Colon (tissue), 2 donors: ENCODE data around the gene CREBRF.
A peak's percentile ranks its signal among the peaks of the same experiment; 100 is the strongest.
"Not testable (repeated sequence)": the region's sequence is repeated elsewhere in the genome, so short reads cannot be mapped to it uniquely, and the experiment has no call there.

Experiments used
- FAIRE-seq: peaks from 2 replicates; lab custom pipeline; 2012; peaks lifted over from hg19 to GRCh38; lab: Jason Lieb, UNC
- donor health status: control.
- donor health status: control.

Gene CREBRF

DNA sequence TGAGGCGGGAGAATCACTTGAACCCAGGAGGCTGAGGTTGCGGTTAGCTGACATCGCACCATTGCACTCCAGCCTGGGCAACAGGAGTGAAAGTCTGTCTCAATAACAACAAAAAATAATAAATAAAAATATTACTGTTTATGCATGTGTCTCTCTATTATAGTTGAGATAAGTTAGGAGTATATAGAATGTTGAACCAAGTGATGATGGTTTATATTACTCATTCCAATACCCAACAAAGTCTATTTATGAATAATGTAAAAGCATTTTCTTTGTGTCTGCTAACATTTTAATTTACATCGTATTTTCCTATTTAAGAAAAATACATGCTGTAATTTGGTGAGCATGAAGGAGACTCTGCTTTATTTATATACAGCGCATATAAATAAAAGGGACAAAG is 35.8 kb downstream of the CREBRF start:
- no peak for FAIRE-seq

- FAIRE-seq: no peak
Observed at GRCh38 chr5:173093606-173094005, 37.5 kb downstream of the CREBRF start.

DNA sequence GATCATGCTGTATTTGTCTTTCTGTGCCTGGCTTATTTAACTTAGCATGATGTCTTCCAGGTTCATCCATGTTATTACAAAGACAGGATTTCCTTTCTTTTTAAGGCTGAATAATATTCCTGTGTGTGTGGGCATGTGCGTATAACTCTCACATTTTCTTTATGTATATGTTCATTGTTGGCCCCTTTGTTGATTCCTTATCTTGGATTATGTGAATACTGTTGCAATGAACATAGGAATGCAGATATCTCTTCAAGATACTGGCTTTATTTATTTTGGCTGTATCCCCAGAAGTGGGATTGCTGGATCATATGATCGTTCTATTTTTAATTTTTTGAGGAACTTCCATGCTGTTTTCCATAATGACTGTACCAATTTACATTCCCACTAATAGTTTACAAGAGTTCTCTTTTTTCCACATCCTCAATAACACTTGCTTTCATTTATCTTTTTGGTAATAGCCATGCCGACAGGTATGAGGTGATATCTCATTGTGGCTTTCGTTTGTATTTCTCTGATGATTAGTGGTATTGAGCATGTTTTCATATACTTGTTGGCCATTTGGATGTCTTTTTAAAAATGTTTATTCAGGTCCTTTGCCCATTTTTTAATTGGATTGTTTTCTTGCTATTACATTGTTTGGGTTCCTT is 38.0 kb downstream of the CREBRF start:
- peak; percentile 28 for FAIRE-seq

DNA sequence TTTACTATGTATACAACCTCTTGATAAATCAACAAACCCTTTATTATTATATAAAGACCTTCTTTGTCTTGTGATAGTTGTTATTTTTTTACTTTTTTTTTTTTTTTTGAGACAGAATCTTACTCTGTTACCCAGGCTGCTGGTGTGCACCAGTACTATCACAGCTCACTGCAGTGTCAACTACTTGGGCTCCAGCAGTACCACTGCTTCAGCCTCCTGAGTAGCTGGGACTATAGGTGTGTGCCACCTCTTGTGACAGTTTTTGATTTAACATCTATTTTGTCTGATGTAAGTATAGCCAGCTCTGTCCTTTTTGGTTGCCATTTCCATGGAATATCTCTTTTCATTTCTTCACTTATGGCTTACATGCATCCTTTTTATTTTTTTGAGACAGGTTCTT is 42.6 kb downstream of the CREBRF start:
- no peak for FAIRE-seq

- peak; percentile 5 for FAIRE-seq
Observed at GRCh38 chr5:173099461-173099860, 43.3 kb downstream of the CREBRF start.

- FAIRE-seq: no peak
Observed at GRCh38 chr5:173101245-173101644, 45.1 kb downstream of the CREBRF start.

- no peak for FAIRE-seq
Observed at GRCh38 chr5:173103411-173103810, 47.3 kb downstream of the CREBRF start.

- no peak for FAIRE-seq
Observed at GRCh38 chr5:173108914-173109313, 52.8 kb downstream of the CREBRF start.

- no peak for FAIRE-seq
Observed at GRCh38 chr5:173114536-173114935, 58.4 kb downstream of the CREBRF start.

DNA sequence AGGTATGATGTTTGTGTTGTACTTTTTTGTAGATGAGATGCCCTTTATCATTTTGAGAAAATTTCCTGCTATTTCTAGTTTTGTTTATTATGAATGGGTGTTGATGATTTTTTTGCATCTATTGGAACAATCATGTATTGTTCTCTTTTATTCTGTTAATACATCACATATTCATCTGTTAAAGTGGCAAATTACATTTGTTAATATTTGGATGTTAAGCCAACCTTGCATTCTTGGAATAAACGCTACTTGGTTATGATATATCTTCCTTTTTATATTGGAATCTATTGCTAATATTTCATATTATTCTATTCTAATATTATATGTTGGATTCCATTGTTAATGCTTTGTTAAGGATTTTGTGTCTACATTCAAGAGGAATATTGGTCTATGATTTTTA is 63.6 kb downstream of the CREBRF start:
- no peak for FAIRE-seq

GRCh38 chr5:173123416-173123815 is 67.3 kb downstream of the CREBRF start:
- no peak for FAIRE-seq

DNA sequence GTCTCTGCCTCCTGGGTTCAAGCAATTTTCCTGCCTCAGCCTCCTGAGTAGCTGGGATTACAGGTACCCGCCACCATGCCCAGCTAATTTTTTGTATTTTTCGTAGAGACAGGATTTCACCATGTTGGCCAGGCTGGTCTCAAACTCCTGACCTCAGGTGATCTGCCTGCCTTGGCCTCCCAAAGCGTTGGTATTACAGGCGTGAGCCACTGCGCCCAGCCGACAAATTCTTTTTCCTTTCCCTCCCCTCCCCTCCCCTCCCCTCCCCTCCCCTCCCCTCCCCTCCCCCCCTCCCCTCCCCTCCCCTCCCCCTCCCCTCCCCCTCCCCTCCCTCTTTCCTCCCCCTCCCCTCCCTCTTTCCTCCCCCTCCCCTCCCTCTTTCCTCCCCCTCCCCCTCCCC is 76.0 kb downstream of the CREBRF start:
- not testable (repeated sequence) for FAIRE-seq

- no peak for FAIRE-seq
Observed at GRCh38 chr5:173138707-173139106, 82.6 kb downstream of the CREBRF start.

DNA sequence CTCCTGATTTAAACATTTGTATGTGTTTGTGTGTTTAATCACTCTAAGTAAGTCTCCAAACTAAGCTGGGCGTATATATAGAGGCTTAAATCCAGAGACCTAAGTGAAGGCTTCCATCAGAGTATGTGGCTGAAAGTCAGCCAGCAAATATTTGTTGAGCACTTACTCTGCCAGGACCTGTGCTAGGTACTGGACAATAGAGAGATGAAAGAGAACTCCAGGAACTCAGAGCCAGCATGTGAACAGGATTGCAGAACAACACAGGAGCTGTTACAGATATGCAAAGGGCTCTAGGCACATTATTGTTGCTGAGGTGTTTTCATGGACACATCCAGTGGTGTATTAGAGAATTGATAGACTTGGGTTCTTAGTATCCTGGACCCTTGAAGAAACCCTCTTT is 83.5 kb downstream of the CREBRF start:
- FAIRE-seq: no peak

GRCh38 chr5:173140769-173141168 is 84.6 kb downstream of the CREBRF start:
- FAIRE-seq: no peak

DNA sequence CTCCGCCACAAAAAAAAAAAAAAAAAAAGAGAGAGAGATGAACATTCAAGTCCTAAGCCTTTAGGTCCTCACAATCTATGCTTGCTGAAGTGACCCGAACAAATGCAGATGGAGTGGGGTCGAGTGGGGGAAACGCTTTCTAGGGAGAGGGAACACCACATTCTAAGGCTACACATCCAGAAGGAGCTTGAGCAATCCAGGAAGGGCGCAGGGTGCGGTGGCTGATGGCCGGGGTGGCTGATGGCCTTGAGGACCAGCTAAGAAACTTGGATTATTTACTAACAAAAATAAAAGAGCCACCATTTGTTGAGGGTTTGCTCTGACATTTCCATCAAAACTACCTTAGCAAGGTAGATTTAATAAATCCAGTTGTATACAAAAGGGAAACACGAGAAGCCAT is 87.4 kb downstream of the CREBRF start:
- no peak for FAIRE-seq

DNA sequence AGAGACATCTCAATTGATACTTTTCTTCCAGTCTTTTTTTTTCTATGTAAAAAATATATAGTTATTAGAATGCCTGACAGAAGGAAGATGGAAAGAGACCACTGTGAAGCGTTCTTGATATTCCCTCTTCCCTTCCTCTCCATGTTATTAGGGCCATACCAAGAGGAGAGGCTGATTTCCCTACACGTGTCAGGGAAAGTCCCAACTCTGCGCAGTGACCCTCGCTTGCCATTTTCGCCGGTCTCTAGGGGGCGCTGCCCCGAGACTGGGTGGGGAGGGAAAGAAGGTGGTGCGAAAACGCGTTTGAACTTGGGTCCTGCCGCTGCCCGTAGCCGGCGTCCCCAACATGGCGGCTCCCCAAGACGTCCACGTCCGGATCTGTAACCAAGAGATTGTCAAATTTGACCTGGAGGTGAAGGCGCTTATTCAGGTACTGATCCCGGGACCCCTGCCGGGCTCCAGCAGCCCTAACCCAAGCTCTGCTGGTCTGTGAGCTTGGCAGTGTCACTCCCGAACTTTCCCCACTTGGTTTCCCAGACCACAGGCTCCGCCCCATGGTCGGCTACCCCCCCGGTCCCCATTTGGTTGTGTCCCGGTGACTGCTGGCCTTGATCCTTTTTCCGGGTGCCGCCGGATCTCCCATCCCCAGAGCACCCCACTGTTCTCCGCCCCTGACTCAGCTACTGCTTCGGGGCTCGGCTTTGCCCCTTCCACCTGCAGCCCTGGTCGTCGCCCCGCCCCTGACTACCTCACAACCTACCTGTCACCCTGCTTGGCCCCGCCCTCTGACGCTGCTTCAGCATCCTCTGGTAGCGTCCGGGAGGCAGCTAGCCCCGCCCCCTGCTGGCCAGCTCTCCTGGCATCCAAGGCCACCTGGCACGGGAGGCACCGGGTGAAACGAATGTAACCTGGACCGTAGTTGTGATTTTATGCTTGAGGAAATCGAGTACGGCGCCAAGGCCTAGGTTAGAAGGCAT is 88.3 kb downstream of the CREBRF start, which contains the start of gene BNIP1:
BNIP1 (plus strand) TSS at position 332 of the 977 bp plus-strand sequence; CDS start at position 347, 15 bp downstream.
- no peak for FAIRE-seq

GRCh38 chr5:173148354-173148753 is 92.2 kb downstream of the CREBRF start:
- no peak for FAIRE-seq

DNA sequence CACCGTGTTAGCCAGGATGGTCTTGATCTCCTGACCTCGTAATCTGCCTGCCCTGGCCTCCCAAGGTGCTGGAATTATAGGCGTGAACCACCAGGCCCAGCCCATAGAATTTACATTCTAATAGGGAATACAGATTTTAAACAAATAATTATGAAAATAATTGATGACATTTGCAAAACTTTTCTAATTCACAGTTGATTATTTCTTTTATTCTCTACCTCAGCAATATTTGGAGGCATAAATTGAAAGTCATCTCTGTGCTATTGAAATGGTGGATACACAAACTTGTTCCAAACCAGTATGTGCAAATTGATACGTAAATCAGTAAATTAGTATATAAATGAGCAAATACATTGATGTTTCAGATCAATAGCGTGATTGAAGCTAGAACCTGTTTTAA is 96.4 kb downstream of the CREBRF start:
- FAIRE-seq: no peak

DNA sequence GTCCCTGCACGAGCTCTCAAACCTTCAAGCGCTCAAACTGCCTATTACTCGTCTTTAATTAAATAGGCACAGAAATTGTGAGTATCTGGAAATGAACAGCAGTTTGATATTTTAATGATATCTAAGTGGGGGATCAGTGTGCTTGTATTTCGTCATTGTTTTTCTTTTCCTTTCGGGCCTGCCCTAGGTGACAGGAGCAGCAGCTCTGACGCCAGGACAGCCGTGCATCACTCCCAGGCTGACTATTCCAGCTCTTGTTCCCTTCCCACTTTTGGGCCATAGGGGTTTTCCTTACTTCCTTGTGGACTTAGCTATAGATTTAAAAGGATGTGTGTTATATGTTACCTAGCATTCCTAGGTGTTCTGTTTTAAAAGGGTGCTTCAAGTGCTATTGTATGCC is 97.7 kb downstream of the CREBRF start:
- no peak for FAIRE-seq

DNA sequence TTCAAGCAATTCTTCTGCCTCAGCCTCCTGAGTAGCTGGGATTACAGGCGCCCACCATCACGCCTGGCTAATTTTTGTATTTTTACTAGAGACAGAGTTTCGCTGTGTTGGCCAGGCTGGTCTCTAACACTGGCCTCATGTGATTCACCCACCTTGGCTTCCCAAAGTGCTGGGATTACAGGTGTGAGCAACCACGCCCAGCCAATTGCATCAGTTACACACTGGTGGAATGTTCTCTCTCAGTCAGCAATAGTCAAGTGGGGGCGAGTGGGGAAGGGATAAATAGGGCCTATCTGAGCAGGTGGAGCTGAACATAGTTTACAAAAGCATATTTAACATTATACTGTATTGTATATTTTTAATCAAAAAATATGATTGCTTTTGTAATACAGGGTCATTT is 98.5 kb downstream of the CREBRF start:
- not testable (repeated sequence) for FAIRE-seq

DNA sequence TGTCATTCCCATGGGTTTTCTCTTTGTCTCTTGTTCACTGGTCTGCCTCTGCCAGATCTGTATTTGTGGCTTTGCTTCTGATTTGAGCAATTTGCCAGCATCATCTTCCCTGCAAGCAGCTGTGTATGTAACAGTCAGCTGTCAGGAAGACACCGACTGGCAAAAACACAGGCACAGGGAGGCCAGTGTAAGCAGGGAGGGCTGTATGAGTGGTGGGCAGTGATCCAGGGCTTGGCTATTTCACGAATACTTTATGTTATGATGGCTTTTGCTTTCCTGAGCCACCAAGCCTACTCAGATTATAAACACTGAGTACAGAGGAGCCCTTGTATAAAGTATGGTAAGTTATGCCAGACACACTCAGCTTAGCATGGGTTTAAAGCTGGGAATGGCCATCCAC is 99.8 kb downstream of the CREBRF start:
- no peak for FAIRE-seq

DNA sequence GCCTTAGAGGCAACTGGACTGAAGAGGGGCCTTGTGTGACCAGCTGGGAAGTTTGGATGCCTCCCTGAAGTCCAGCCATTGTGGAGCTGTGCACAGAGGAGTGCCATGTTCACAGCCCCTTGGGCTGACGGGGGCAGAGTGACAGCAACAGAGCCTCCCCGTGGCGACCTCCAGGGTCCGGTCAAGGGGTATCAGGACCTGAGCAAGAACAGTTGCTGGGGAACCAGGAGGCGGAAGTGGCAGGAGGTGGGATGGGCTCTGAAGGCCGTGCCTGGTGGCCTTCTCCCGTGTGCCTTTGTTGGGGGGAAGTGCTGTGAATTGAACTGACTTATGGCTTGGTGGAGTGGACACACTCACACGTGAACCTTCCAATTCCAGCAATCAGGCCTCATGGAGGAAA is 102.2 kb downstream of the CREBRF start:
- FAIRE-seq: no peak
